Measurements from ENCODE around the gene RFLNA.

RFLNA gene

DNA sequence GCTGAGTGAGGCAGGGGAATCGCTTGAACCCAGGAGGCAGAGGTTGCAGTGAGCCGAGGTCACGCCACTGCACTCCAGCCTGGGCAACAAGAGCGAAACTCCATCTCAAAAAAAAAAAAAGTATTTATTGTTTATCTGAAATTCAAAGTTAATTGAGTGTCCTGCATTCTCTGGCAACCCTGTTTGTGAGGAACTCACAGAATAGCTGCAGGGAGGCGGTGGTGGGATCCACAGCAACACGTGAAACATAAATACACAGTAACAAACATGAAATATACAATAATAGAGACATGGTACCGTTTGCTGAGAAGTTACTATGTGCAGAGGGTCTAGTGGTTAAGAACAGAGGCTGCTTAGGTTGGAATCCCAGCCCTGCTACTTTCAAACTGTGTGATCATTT, 43.7 kb upstream of the RFLNA start:
- H3K27me3 ChIP-seq (ENCODE audit: insufficient read depth, low read length): peaks cover 23% of the 10 kb centered on the region
- no peak for TF ChIP-seq CTCF (IDR thresholded peaks at IDR 0.05; ENCODE audit: low read length)
- TF ChIP-seq EZH2 (IDR thresholded peaks at IDR 0.05; ENCODE audit: borderline replicate concordance, low read length): no peak
- H3K4me2 ChIP-seq (ENCODE audit: low read length): no peak overlapping the region

DNA sequence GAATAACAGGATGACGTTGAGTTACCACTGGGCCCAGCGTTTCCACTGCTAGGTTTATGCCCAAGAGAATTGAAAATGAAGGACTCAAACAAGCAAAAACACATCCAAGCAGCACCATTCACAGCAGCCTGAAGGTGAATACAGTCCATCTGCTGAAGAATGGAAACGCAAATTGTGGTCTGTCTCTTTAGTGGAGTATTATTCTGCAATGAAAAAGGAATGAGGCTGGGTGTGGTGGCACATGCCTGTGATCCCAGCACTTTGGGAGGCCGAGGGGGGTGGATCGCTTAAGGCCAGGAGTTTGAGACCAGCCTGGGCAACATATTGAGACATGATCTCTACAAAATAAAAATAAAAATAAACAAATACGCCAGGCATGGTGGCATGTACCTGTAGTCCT, 41.9 kb upstream of the RFLNA start:
- Histone ChIP-seq H3K36me3 (ENCODE audit: insufficient read depth, low read length) (no peaks in the 10 kb centered on the region), H3K27ac (ENCODE audit: low read depth, low read length, poor library complexity, severe bottlenecking) (no peak overlapping the region), H4K20me1 (ENCODE audit: insufficient read depth, low read length) (no peaks in the 10 kb centered on the region), H3K4me2 (ENCODE audit: low read length) (no peak overlapping the region), H3K9me3 (ENCODE audit: low read length) (no peaks in the 10 kb centered on the region), H3K4me3 (ENCODE audit: low read depth, low read length, poor library complexity, severe bottlenecking) (no peak overlapping the region), H3K4me1 (ENCODE audit: insufficient read depth, low read length, severe bottlenecking) (no peaks in the 10 kb centered on the region), H3K27me3 (ENCODE audit: insufficient read depth, low read length) (peaks cover 14% of the 10 kb centered on the region; the same call in 1 of the 2 replicates), H3K79me2 (ENCODE audit: insufficient read depth, low read length) (no peaks in the 10 kb centered on the region), H3K9ac (ENCODE audit: low read length) (no peak overlapping the region), H3K9me2 (ENCODE audit: low read depth, low read length) (no peaks in the 10 kb centered on the region), H3F3A (ENCODE audit: insufficient read depth, low read length) (no peaks in the 10 kb centered on the region), H2AFZ (ENCODE audit: low read length) (no peak overlapping the region)
- TF ChIP-seq EZH2 (IDR thresholded peaks at IDR 0.05; ENCODE audit: borderline replicate concordance, low read length): no peak
- TF ChIP-seq CTCF (IDR thresholded peaks at IDR 0.05; ENCODE audit: low read length): no peak

More for the DNA sequence above, 43.7 kb upstream of the RFLNA start:
- Histone ChIP-seq H3K4me1 (ENCODE audit: insufficient read depth, low read length, severe bottlenecking) (no peaks in the 10 kb centered on the region), H3K9me2 (ENCODE audit: low read depth, low read length) (no peaks in the 10 kb centered on the region), H3F3A (ENCODE audit: insufficient read depth, low read length) (no peaks in the 10 kb centered on the region), H3K79me2 (ENCODE audit: insufficient read depth, low read length) (no peaks in the 10 kb centered on the region), H3K36me3 (ENCODE audit: insufficient read depth, low read length) (no peaks in the 10 kb centered on the region), H3K9me3 (ENCODE audit: low read length) (no peaks in the 10 kb centered on the region), H3K27ac (ENCODE audit: low read depth, low read length, poor library complexity, severe bottlenecking) (no peak overlapping the region), H3K9ac (ENCODE audit: low read length) (no peak overlapping the region), H2AFZ (ENCODE audit: low read length) (no peak overlapping the region), H4K20me1 (ENCODE audit: insufficient read depth, low read length) (no peaks in the 10 kb centered on the region), H3K4me3 (ENCODE audit: low read depth, low read length, poor library complexity, severe bottlenecking) (no peak overlapping the region)

- TF ChIP-seq CTCF (IDR thresholded peaks at IDR 0.05; ENCODE audit: low read length): no peak
- TF ChIP-seq EZH2 (IDR thresholded peaks at IDR 0.05; ENCODE audit: borderline replicate concordance, low read length): no peak
- H3K27me3 ChIP-seq (ENCODE audit: insufficient read depth, low read length): peaks cover 13% of the 10 kb centered on the region; the same call in 1 of the 2 replicates
- no peaks in the 10 kb centered on the region for H3K9me2 ChIP-seq (ENCODE audit: low read depth, low read length)
- no peaks in the 10 kb centered on the region for H4K20me1 ChIP-seq (ENCODE audit: insufficient read depth, low read length)
- H3K36me3 ChIP-seq (ENCODE audit: insufficient read depth, low read length): no peaks in the 10 kb centered on the region
- no peaks in the 10 kb centered on the region for H3F3A ChIP-seq (ENCODE audit: insufficient read depth, low read length)
- H3K9me3 ChIP-seq (ENCODE audit: low read length): no peaks in the 10 kb centered on the region
- no peaks in the 10 kb centered on the region for H3K4me1 ChIP-seq (ENCODE audit: insufficient read depth, low read length, severe bottlenecking)
- no peak overlapping the region for H3K9ac ChIP-seq (ENCODE audit: low read length)
- no peak overlapping the region for H3K4me2 ChIP-seq (ENCODE audit: low read length)
- H2AFZ ChIP-seq (ENCODE audit: low read length): no peak overlapping the region
- H3K27ac ChIP-seq (ENCODE audit: low read depth, low read length, poor library complexity, severe bottlenecking): no peak overlapping the region
- H3K79me2 ChIP-seq (ENCODE audit: insufficient read depth, low read length): no peaks in the 10 kb centered on the region
- H3K4me3 ChIP-seq (ENCODE audit: low read depth, low read length, poor library complexity, severe bottlenecking): no peak overlapping the region
Observed at GRCh38 chr12:124254126-124254525, 40.8 kb upstream of the RFLNA start.
